GM21723 (cell line): ENCODE data around the gene SLC13A1.
"Not testable (repeated sequence)": the region's sequence is repeated elsewhere in the genome, so short reads cannot be mapped to it uniquely, and the experiment has no call there.

Experiments used
- ATAC-seq: cut with Tn5 transposase; IDR thresholded peaks from one replicate; pipeline ENCODE4 v1.9.1; 2021; ENCODE audit warnings: mild to moderate bottlenecking, moderate library complexity; ENCODE audit not compliant: unreplicated experiment

Gene SLC13A1

DNA sequence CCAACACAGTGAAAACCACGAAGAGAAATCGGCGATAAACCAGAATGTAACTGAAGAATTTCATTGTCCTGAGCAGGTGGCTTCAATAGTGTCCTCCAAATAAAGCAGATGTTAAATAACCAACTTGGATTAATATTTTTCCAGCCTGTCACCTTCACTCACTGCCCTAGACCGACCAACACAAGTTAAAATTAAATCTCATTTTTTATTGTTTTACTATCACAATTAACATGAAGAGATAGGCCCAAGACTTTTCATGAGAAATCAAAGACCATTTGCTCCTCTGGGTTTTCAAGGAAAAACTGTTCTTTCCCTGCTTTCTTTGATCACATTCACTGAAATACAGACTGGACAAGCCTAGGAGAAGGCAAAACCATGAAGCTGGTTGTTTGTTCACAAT lies at the start of gene SLC13A1:
Gene SLC13A1, minus strand, starts transcription at position 87 of the 400 bp plus-strand sequence. Its CDS starts 23 bp downstream, at position 64.
- ATAC-seq: no peak

DNA sequence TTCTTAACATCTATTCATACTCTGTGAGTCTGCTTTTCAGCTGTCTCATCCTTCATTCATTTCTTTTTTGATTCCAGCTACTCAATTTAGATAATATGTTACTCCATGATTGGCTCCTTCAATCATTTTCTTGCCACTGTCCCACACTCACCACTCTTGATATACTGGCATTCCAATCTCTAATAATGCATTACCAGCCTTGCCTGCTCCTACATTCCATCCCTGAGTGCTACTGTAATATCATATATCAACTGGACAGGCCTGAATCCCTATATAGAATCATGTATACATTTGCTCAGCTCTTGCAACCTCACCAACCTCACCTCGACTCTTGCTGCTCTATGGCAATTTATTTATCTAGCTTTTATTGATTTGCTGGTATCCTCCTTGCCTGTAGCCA lies 45.0 kb upstream of the SLC13A1 start:
- ATAC-seq: no peak

GRCh38 chr7:123242467-123243092 lies 42.8 kb upstream of the SLC13A1 start:
- no peak for ATAC-seq

DNA sequence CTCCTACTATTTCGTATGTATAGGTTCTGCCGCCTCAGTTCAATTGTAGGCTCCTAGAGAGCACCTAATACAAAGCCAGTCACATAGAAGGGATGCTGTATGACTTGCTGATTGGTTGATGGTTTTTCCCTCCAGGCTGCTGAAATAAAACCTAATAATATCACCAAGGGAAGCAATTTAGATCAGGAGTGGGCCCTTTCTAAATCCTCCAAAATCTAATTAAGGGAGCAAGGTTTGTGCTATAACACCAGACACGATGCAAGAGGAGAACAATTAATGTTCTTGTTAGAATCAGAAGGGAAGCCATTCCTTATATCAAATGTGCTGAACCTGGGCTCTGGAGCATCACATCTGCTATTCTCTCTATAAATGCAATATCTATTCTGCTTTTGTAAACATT lies 42.0 kb upstream of the SLC13A1 start:
- ATAC-seq: no peak

GRCh38 chr7:123231021-123232000 lies 31.5 kb upstream of the SLC13A1 start:
- no peak for ATAC-seq

DNA sequence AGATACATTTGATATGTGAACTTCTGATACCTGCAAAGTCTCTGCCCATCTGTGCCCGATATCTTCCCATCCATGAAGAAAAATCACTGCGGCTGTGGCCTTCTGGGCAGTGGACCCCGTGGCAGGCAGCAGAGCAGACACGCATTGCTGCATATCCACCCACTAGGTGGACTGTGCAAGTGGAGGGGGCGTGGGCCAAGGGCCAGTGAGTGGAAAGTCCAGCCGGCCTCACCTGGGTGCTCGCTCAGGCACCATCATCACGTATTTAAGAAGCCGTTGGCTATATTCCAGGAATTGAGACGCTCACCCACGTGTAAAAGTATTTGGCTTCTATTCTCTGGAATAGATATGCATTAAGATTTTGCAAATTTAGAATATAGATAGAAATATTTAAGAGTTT lies 30.8 kb upstream of the SLC13A1 start:
- no peak for ATAC-seq

DNA sequence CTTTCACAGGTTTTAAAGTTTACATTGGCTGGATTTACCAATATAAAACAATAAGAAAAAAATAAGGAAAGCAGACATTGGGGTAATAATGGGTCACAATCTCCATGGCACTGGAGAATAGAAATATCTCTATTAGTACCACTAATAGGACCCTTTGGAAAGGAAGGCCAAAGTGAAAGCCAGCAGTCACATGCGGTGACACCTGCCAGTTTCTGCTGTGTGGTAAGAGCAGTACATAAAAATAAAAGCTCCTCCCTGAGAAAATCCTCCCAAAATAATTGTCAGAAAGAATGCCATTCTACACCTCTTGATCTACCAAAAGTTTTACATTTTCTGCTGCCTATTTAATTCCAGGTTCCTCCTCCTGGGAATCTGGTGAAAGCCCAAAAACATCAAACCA lies 30.4 kb upstream of the SLC13A1 start:
- no peak for ATAC-seq

- ATAC-seq: no peak
Observed at GRCh38 chr7:123229426-123229825, 29.7 kb upstream of the SLC13A1 start.

GRCh38 chr7:123227666-123228065 lies 27.9 kb upstream of the SLC13A1 start:
- ATAC-seq: not testable (repeated sequence)

GRCh38 chr7:123220396-123220795 lies 20.6 kb upstream of the SLC13A1 start:
- ATAC-seq: no peak

- no peak for ATAC-seq
Observed at GRCh38 chr7:123218866-123219265, 19.1 kb upstream of the SLC13A1 start.

GRCh38 chr7:123216825-123217224 lies 17.1 kb upstream of the SLC13A1 start:
- ATAC-seq: no peak

DNA sequence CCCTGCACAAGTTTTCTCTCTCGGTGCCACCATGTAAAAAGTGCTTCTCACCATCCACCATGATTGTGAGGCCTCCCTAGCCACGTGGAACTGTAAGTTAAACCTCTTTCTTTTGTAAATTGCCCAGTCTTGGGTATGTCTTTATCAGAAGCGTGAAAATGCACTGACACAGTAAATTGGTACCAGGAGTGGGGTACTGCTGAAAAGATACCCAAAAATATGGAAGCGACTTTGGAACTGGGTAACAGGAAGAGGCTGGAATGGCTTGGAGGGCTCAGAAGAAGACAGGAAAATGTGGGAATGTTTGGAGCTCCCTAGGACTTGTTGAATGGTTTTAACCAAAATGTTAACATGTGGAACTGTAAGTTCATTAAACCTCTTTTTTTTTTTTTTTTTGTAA lies 15.6 kb upstream of the SLC13A1 start:
- ATAC-seq: no peak

- no peak for ATAC-seq
Observed at GRCh38 chr7:123211545-123211944, 11.8 kb upstream of the SLC13A1 start.

DNA sequence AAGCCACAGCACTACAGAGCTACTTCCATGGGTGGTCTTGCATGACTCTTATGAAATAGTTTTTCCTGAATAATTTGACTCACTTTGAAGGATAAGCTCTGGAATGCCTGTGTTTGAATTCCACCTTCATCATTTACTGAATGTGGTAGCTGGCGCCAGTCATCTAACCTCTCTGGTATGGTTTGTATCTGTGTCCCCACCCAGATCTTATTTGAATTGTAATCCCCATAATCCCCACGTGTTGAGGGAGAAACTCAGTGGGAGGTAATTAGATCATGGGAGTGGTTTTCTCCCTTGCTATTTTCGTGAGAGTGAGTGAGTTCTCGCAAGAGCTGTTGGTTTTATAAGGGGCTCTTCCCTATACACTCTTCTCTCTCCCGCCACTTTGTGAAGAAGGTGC lies 11.2 kb upstream of the SLC13A1 start:
- ATAC-seq: no peak

- no peak for ATAC-seq
Observed at GRCh38 chr7:123209786-123210185, 10.0 kb upstream of the SLC13A1 start.

DNA sequence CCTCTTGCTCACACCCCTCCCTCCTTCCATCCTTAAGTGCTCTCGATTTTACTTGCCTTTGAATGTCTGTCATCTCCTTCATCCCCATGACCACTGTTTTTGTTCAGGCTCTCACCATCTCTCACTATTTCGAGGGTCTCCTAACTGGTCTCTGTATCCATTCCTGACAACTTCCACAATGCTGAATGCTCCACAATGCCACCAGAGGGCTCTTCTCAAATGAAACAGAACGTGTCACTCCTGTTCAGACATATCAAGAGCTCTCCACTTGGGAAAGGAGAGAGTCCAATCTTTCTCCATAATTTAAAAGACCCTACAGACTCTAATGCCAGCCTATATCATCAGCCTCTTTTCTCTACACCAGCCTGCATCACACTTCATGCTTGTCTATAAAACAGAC lies 9.0 kb upstream of the SLC13A1 start:
- no peak for ATAC-seq

- ATAC-seq: no peak
Observed at GRCh38 chr7:123204206-123204835, 4.6 kb upstream of the SLC13A1 start.

DNA sequence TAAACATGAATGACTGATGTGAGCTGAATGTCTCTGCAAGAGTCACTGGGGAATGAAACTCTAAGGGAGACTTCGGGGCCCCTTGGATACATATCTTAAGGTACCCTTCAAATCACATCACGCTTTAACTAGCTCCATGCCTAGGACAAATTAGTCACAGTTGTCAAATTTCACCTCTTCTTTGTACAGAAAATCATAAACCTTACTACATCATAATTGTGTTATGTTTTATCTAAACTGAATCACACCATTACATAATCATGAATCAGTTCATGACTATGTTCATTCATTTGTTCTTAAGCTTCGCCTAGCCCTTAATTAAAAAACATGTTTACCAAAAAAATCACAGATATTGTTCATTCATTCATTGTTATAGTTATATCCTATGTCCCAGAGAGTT lies 2.1 kb upstream of the SLC13A1 start:
- ATAC-seq: no peak

- no peak for ATAC-seq
Observed at GRCh38 chr7:123198668-123199652, 809 bp downstream of the SLC13A1 start.
